CMK (cell line): Measurements from ENCODE around the gene SORL1.

Source experiments
- DNase-seq: peaks from one replicate; pipeline ENCODE4 v3.0.0-alpha.2; 2010; ENCODE audit warnings: low read depth

SORL1 gene

GRCh38 chr11:121535129-121535796 is 83.1 kb downstream of the SORL1 start:
- DNase-seq: no peak

DNA sequence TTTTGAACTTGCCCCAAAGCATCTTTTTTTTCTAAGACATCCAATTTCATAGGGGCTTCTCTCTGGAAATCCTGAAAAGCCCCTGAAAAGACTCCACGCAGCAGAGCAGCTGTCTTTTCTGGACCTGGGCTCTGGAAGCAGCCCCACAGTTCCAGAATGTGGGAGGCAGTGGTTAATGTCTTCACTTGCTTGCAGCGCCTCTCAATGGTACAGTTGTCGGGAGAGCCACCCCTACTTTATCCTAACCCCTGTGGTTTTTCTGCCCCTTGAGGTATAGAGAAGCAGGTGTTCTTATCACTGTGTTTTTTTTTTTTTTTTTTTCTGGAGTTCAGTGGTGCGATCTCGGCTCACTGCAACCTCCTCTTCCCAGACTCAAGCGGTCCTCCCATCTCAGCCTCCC is 84.0 kb downstream of the SORL1 start:
- DNase-seq: no peak

DNA sequence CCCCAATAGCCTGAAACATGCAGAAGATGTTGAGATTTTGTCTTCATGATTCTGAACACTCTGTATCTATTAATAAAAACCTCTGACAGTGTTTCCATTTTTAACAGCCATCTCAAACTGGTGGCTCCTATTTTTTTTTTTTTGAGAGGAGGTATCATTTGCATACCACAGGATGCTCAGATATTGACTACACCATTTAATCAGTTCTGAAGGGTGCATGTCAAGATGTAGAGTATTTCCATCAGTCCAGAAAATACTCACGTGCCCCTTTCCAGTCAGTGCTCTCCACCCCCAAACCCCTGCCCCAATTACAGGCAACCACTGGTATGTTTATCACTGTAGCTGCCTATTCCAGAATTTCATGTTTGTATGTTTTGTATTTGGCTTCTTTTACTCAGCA is 85.9 kb downstream of the SORL1 start:
- DNase-seq: no peak

DNA sequence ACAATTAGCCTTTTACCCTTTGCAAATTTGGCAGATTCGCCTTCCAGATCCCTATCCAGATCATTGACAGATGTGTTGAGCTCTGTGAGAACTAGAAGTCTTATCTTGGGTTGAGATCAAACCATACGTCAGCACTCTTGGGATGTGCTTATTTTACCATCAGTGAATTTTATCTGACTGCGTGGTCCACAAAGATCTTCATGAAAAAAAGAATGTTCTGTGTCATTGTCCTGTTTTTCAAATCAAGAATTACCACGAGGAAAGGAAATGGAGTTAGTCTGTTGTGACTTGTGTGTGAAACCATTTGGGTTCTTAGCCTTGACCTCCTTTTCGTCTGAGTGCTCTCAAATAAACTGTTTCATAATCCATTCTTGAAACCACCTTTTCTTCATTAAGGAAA is 86.9 kb downstream of the SORL1 start:
- DNase-seq: no peak

- no peak for DNase-seq
Observed at GRCh38 chr11:121540627-121541026, 88.5 kb downstream of the SORL1 start.

DNA sequence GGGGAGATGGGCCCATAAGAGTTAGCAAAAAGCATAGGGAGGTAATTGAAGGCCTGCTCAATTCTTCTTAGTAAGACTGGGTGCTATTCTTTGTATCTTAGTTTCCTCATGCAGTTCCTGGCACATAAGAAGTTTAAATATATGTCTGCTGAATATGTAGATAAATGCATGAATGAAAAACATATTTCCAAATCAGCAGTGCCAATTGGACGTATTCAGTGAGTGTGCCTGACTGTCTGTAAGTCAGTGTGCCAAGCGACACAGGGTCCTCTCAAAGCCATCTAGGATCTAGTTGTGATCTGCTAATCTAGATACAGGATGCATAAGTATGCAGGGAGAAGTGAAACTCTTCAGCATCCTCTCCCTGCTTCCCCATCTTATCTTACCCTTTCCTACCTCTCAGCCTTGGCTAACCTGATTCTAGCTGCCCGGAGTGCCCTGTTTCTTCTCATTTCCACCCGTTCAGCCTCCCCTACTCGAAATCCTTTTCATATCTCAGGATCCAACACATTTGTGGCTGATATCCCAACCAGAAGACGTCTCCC is 91.8 kb downstream of the SORL1 start:
- no peak for DNase-seq

- no peak for DNase-seq
Observed at GRCh38 chr11:121544956-121545355, 92.8 kb downstream of the SORL1 start.

DNA sequence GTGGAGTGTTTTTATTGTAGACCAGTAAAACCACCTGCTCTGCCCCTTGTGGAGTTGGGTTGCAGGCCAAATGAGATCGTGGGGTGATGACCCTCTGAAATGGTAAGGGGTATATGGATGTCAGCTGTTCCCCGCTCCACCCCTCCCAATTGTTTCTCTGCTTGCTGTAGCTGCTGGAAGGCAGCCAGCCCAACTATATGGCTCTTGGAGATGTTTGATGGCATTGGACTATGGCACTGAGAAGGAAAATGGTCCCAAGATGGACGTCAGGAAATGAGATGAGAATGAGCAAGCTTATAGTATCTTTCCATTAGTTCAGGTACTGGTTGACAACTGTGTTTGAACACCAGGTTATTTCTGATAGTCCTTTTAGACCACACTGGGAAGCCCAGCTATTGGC is 95.5 kb downstream of the SORL1 start:
- no peak for DNase-seq

- no peak for DNase-seq
Observed at GRCh38 chr11:121550247-121551030, 98.3 kb downstream of the SORL1 start.

DNA sequence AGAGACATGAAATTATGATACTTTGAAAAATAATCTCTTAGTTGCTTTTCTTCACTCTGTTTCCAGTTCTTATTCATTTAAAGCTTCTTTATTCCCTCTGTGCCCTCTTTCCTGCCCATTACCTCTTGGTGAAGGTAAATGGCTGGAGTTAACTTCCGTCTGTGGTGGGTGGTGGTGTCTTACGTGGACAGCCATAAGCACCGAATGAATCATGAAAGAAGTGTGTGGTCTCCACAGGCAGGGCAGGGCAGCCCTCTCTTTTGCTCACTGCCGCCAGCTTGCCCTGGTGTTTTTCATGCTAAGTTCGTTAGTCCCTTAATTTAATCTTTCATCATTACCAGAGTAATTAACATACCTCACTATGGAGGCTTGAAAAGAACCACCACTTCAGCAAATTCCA is 99.3 kb downstream of the SORL1 start:
- no peak for DNase-seq

DNA sequence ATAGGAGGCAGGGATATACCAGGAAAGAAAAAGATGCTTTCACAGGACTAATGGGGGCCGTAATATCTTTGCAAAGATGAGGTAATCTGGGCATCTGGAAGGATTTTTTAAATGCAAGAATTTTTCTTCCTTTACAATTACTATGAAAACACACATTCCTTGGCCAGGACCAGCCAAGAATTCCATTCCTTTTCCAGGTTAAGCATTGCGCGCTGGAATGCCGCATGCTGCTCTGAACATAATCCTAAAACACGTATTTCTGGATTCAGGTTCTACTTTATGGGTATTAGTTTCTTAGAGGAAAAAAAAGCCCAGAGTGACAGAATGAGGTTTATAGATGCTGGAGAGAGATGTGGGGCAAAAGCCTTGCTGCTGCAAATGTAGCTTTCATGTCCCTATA is 100.0 kb downstream of the SORL1 start:
- DNase-seq: no peak

DNA sequence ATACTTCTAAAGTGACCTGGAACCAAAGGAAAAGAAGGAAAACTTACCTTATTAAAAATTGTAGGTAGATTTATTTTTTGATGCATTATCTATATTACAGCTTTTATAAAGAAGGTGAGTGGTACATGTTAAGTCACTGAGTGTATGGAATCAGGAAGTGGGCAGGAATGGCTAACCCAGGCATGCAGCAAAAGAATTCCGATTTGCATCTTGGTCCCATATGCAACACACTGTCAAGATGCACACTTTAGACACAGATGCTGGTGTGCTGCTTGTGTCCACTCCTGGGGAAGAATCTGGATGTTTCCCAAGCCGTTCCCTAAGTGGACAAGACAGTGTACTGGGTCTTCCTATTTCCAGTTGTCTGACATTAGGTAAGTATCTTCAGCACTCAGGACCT is 100.5 kb downstream of the SORL1 start:
- no peak for DNase-seq

DNA sequence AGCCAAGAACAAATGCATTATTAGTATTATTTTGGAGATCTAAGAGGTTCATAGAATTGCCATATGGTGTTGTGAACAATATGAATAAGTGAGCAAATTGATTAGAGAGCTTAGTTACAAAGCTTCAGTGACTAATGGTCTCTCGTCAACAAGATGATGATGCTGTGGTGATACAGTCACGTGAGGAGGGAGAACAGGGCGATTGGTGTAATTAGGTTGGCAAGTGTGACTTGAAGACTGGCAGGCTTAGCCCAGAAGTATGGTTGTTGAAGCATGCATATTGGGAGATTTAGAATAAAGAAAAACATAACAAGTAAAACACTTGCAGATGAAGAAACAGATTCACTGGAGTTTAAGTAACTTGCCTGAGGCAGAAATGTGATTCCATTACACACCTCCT is 101.3 kb downstream of the SORL1 start:
- DNase-seq: no peak

GRCh38 chr11:121553806-121554205 is 101.7 kb downstream of the SORL1 start:
- DNase-seq: no peak

- no peak for DNase-seq
Observed at GRCh38 chr11:121554552-121554951, 102.4 kb downstream of the SORL1 start.

GRCh38 chr11:121555121-121555520 is 103.0 kb downstream of the SORL1 start:
- DNase-seq: no peak

DNA sequence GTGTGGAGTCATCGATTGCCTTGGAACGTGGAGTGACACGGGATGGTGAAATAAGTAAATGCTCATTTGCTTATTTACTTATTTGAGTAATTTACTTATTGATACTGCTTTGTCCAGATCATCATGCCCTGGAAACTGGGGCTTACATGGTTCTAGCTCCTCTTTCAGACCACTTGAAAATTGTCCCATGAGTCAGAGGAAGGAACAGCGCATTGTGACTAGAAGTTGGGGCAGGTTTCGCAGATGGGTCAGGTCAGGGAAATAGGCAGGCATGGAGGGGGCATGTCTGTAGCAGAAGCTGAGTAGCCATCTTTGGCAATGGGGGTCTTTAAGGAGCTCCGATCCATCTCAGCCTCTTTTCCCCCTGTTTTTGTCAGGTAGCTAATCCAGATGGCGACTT is 104.8 kb downstream of the SORL1 start:
- no peak for DNase-seq

DNA sequence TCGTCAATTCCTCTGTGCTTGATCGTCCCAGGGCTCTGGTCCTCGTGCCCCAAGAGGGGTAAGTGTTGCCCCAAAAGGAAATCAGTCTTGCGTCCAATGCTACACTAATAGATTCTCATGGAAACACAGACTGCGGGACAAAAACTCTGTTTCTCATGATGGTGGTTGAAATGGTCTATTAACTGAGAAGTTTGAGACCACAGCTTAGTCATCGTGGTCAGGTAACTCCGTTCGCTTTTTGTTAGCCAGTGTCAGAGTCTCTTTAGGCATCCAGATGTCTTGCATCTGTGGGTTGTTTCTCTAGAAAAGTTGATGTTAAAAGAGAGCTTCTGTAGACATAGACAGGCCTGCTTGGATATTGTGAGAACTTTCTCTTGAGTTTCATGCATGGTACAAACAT is 105.2 kb downstream of the SORL1 start:
- DNase-seq: no peak

DNA sequence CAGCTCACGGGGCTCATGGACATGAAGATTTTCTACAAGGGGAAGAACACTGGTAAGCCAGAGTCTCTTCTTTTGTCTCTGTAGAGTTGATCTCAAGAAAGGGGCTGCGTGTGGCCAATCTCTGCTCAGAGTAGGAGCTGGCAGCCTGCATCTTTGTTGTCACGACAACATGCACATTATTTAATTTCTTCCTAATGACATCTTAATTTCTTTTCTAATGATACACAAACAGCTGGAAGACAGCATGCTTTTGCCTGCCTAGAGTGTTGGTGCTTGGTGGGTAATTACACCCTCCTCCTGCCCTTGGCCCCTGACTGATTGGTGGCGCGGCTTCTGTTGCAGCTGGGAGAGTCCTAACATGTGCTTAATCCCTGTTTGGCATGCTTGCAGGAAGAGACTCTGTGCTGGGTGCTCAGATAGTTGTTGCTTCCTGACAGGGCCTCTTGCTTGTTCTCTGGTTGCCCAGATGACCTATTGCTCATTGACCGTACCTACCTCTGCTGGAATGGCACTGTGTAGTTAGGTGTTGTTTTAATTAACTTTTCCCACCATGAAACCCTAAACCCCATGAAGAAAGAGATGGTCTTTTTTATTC is 107.6 kb downstream of the SORL1 start:
- no peak for DNase-seq

GRCh38 chr11:121560236-121560635 is 108.1 kb downstream of the SORL1 start:
- DNase-seq: no peak

- no peak for DNase-seq
Observed at GRCh38 chr11:121561240-121561639, 109.1 kb downstream of the SORL1 start.

DNA sequence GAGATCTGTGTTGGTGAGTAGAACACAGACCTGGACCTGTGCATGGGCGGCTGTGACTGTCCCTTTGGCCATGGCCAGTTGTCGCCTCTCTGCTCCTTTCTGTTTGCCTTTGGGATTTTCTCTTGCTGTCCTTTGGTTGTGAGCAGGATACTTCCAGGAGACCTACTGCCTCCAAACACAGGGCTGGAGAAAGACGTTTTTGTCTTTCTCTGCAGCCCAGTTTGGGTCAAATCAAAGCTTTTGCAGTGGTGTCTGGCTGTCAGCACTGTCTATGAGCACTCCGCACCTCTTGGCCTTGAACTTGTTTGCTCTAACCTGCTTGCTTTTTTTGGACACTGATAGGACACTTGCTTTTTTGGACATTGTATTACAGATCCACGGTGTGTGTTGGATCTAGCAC is 109.6 kb downstream of the SORL1 start:
- DNase-seq: no peak

GRCh38 chr11:121563003-121563402 is 110.9 kb downstream of the SORL1 start:
- DNase-seq: no peak
